HG02678 (cell line): ENCODE measurements around the gene F12.
A peak's percentile ranks its signal among the peaks of the same experiment; 100 is the strongest.

Source experiments
- ATAC-seq: cut with Tn5 transposase; IDR thresholded peaks from one replicate; pipeline ENCODE4 v1.9.1; 2021; ENCODE audit warnings: mild to moderate bottlenecking, moderate library complexity; ENCODE audit not compliant: unreplicated experiment

The F12 gene

GRCh38 chr5:177409043-177409801, at the start of gene F12:
Gene F12, minus strand, starts transcription at chr5:177409564. Its CDS starts 37 bp downstream, at chr5:177409527.
- no peak for ATAC-seq

GRCh38 chr5:177458912-177459350, 49.6 kb upstream of the F12 start:
- no peak for ATAC-seq

GRCh38 chr5:177457852-177458681, 48.7 kb upstream of the F12 start:
- ATAC-seq = no peak

GRCh38 chr5:177456976-177457851, 47.9 kb upstream of the F12 start:
- peak; percentile 35 for ATAC-seq

GRCh38 chr5:177456591-177456964, 47.2 kb upstream of the F12 start:
- ATAC-seq = no peak

GRCh38 chr5:177455661-177456590, 46.6 kb upstream of the F12 start:
- ATAC-seq = peak; percentile 14

- peak; percentile 51 for ATAC-seq
Observed at GRCh38 chr5:177455036-177455660, 45.8 kb upstream of the F12 start.

GRCh38 chr5:177454397-177455035, 45.2 kb upstream of the F12 start:
- ATAC-seq = peak; percentile 51

GRCh38 chr5:177453852-177454396, 44.6 kb upstream of the F12 start:
- ATAC-seq = peak; percentile 1

GRCh38 chr5:177452688-177453638, 43.6 kb upstream of the F12 start:
- ATAC-seq = no peak

- ATAC-seq = no peak
Observed at GRCh38 chr5:177450667-177451424, 41.5 kb upstream of the F12 start.

- no peak for ATAC-seq
Observed at GRCh38 chr5:177449140-177450061, 40.0 kb upstream of the F12 start.

- no peak for ATAC-seq
Observed at GRCh38 chr5:177448244-177448950, 39.0 kb upstream of the F12 start.

GRCh38 chr5:177447611-177448243, 38.4 kb upstream of the F12 start:
- ATAC-seq = no peak
